Smooth muscle cell (in vitro differentiated cells): ENCODE results near the gene ERGIC2. TPM values are rescaled to one million over a fixed set of nuclear protein-coding genes. Genes with fewer than 3 reads are reported as not detected.

Experiments
- DNase-seq: peaks from one replicate; lab custom pipeline; 2025; ENCODE audit not compliant: unreplicated experiment; lab: John Stamatoyannopoulos, UW
- H2AFZ ChIP-seq: fragments of 200-600 bp; sonication (generic); 2 replicates; pipeline ENCODE4 v1.6.0; 2016; ENCODE audit warnings: antibody characterized with exemption, low read depth, mild to moderate bottlenecking
- H3F3A ChIP-seq: fragments of 200-600 bp; sonication (generic); 2 replicates; pipeline ENCODE4 v1.6.0; 2017; ENCODE audit warnings: antibody characterized with exemption, low read depth
- H3K27ac ChIP-seq: fragments of 200-600 bp; sonication (generic); 2 replicates; pipeline ENCODE4 v1.5.1; 2016; ENCODE audit warnings: low read depth, mild to moderate bottlenecking
- H3K27me3 ChIP-seq: fragments of 200-600 bp; sonication (generic); 2 replicates; pipeline ENCODE4 v1.6.1; 2016; ENCODE audit warnings: low read depth, mild to moderate bottlenecking
- H3K36me3 ChIP-seq: fragments of 200-600 bp; sonication (generic); 2 replicates; pipeline ENCODE4 v1.5.1; 2016; ENCODE audit warnings: low read depth
- H3K4me1 ChIP-seq: fragments of 200-600 bp; sonication (generic); 2 replicates; pipeline ENCODE4 v1.5.1; 2016; ENCODE audit warnings: low read depth
- H3K4me2 ChIP-seq: fragments of 200-600 bp; sonication (generic); 2 replicates; pipeline ENCODE4 v1.6.0; 2016; ENCODE audit warnings: mild to moderate bottlenecking
- H3K4me3 ChIP-seq: fragments of 200-600 bp; sonication (generic); 2 replicates; pipeline ENCODE4 v1.5.1; 2016; ENCODE audit warnings: mild to moderate bottlenecking
- H3K79me2 ChIP-seq: fragments of 200-600 bp; sonication (generic); 2 replicates; pipeline ENCODE4 v1.6.0; 2016; ENCODE audit warnings: low read depth, mild to moderate bottlenecking
- H3K9ac ChIP-seq: fragments of 200-600 bp; sonication (generic); 2 replicates; pipeline ENCODE4 v1.6.0; 2016; ENCODE audit warnings: low read depth
- H3K9me3 ChIP-seq: fragments of 200-600 bp; sonication (generic); replicated peaks from 2 replicates; pipeline ENCODE4 v1.5.1; 2016; ENCODE audit warnings: low read depth
- H4K20me1 ChIP-seq: fragments of 200-600 bp; sonication (generic); 2 replicates; pipeline ENCODE4 v1.6.0; 2016; ENCODE audit warnings: low read depth
- CTCF ChIP-seq: fragments of 200-600 bp; sonication (generic); IDR thresholded peaks from 2 replicates; pipeline ENCODE4 v1.5.1; 2017; ENCODE audit warnings: borderline replicate concordance, mild to moderate bottlenecking, antibody characterized with exemption; ENCODE audit not compliant: insufficient read depth, poor library complexity, severe bottlenecking
- WGBS: methylation state at CpG from one replicate; pipeline ENCODE4 v1.1.7; 2016; ENCODE audit warnings: low lambda C conversion rate; 5-methylcytosine and 5-hydroxymethylcytosine counted together
- polyA plus RNA-seq: library from polyadenylated mRNA; unstranded; fragments of >200 nt; fragmentation: Nextera tagmentation; extraction: Ambion mirVana; gene quantifications from 2 replicates; pipeline ENCODE4 v1.2.1, GENCODE V29; 2016
- total RNA-seq: library from RNA; depleted of rRNA; stranded (reverse); fragments of >200 nt; gene quantifications from 2 replicates; pipeline ENCODE4 v1.2.3, GENCODE V29; 2014

The ERGIC2 gene
- total and polyA plus RNA-seq, 2 experiments from 2014 or later: 121 to 139 TPM

- Histone ChIP-seq H3K4me2 (no peak overlapping the region), H3K27ac (peak overlapping the region; percentile 26), H3K4me1 (no peaks in the 10 kb centered on the region), H2AFZ (no peak overlapping the region), H3K79me2 (no peaks in the 10 kb centered on the region), H3K27me3 (no peaks in the 10 kb centered on the region), H3F3A (no peaks in the 10 kb centered on the region), H3K9ac (no peak overlapping the region), H3K36me3 (peaks cover 4% of the 10 kb centered on the region), H3K4me3 (no peak overlapping the region), H3K9me3 (no peaks in the 10 kb centered on the region), H4K20me1 (no peaks in the 10 kb centered on the region)
- DNase-seq: no peak
- no peak for TF ChIP-seq CTCF
- 98% methylated on average over 2 of the region's 2 CpGs for WGBS
These were observed 46.0 kb downstream of the ERGIC2 start for GRCh38 chr12:29334937-29335336.

- H3K27ac ChIP-seq: no peak overlapping the region
- no peaks in the 10 kb centered on the region for H3K27me3 ChIP-seq
- H3K36me3 ChIP-seq: no peaks in the 10 kb centered on the region
- 0% methylated on average over 1 of the region's 1 CpG for WGBS
- no peaks in the 10 kb centered on the region for H3K4me1 ChIP-seq
- no peak overlapping the region for H3K4me2 ChIP-seq
- H3K9me3 ChIP-seq: no peaks in the 10 kb centered on the region
- no peak overlapping the region for H3K9ac ChIP-seq
- TF ChIP-seq CTCF: no peak
- no peaks in the 10 kb centered on the region for H4K20me1 ChIP-seq
- no peak overlapping the region for H3K4me3 ChIP-seq
- no peak for DNase-seq
- no peaks in the 10 kb centered on the region for H3F3A ChIP-seq
- no peak overlapping the region for H2AFZ ChIP-seq
- H3K79me2 ChIP-seq: no peaks in the 10 kb centered on the region
These were observed 47.8 kb downstream of the ERGIC2 start for GRCh38 chr12:29333178-29333577.

GRCh38 chr12:29329411-29329810 lies 51.6 kb downstream of the ERGIC2 start:
- no peaks in the 10 kb centered on the region for H3K79me2 ChIP-seq
- no peaks in the 10 kb centered on the region for H4K20me1 ChIP-seq
- H3K27me3 ChIP-seq: no peaks in the 10 kb centered on the region
- H3K4me1 ChIP-seq: no peaks in the 10 kb centered on the region
- H3K4me3 ChIP-seq: no peak overlapping the region
- no peaks in the 10 kb centered on the region for H3K9me3 ChIP-seq
- no peak for DNase-seq
- no peak overlapping the region for H2AFZ ChIP-seq
- 92% methylated on average over 1 of the region's 1 CpG for WGBS
- H3F3A ChIP-seq: no peaks in the 10 kb centered on the region
- TF ChIP-seq CTCF: no peak
- no peak overlapping the region for H3K9ac ChIP-seq
- H3K4me2 ChIP-seq: no peak overlapping the region
- H3K27ac ChIP-seq: no peak overlapping the region
- H3K36me3 ChIP-seq: no peaks in the 10 kb centered on the region

GRCh38 chr12:29322157-29322556 lies 58.8 kb downstream of the ERGIC2 start:
- Histone ChIP-seq H3F3A (no peaks in the 10 kb centered on the region), H3K4me2 (no peak overlapping the region), H3K4me3 (no peak overlapping the region), H2AFZ (no peak overlapping the region), H3K9ac (no peak overlapping the region), H3K4me1 (peaks cover 2% of the 10 kb centered on the region), H3K9me3 (no peaks in the 10 kb centered on the region), H4K20me1 (no peaks in the 10 kb centered on the region), H3K27me3 (no peaks in the 10 kb centered on the region), H3K79me2 (no peaks in the 10 kb centered on the region), H3K27ac (no peak overlapping the region), H3K36me3 (no peaks in the 10 kb centered on the region)
- no peak for DNase-seq
- no peak for TF ChIP-seq CTCF
- 96% methylated on average over 3 of the region's 3 CpGs for WGBS
